GM21360 (cell line): ENCODE data around the gene GPC5.
A peak's percentile ranks its signal among the peaks of the same experiment; 100 is the strongest.
"Not testable (repeated sequence)": the region's sequence is repeated elsewhere in the genome, so short reads cannot be mapped to it uniquely, and the experiment has no call there.

ENCODE experiments used
- ATAC-seq: cut with Tn5 transposase; IDR thresholded peaks from one replicate; pipeline ENCODE4 v1.9.1; 2021; ENCODE audit warnings: mild to moderate bottlenecking, moderate library complexity; ENCODE audit not compliant: unreplicated experiment

GPC5 gene

DNA sequence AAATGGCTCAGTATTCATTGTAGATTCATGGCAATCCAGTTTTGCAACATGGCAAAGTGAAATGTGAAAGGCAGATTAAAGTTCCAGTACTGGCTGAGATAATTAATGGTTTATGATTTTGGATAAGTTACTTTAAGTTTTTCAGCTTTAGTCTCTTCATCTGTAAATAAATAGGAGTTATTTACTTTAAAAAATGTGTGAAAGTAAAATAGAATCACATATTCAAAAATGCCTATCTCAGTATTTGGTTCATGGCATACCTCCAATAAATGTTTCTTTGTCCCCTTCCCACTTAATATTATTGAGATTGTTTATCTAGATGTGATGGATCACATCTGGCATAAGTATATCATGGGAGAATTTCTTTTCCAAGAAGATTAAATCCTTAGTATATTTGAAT is 426.0 kb downstream of the GPC5 start:
- no peak for ATAC-seq

DNA sequence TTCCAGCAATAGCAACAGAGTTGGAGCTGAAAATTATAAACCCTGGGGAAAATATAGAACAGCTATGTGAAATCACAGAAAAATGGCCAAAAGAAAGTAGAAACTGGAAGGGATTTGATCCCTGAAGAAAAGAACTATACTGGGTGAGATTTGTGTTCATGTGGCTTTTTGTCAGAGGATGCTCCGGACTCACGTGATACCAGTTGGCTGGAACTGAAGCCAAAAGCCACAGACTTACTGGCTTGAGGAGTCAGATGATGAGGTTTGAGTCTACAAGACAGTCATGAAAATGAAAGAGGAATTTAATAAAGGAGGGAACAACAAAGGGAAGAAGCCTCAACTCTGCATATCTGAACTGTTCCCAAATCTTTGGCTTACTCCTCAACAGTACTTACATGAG is 427.1 kb downstream of the GPC5 start:
- no peak for ATAC-seq

DNA sequence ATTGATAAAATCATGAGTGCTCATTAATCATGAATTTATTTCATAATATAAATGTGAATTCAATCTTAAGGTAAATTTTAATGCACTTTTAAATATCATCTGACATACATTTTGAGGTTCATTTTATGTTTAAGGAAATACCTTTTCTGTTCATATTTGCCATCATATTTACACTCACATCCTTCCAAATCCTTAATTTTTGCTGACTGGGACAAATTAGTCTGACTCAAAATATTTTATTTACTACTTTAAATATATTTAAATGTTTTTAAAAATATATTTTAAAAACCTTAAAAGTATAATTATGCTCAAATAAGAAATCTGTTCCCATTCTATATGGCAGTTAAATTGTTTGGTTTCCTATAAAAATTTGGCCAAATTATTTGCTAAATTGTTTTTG is 438.1 kb downstream of the GPC5 start:
- ATAC-seq, result no peak

DNA sequence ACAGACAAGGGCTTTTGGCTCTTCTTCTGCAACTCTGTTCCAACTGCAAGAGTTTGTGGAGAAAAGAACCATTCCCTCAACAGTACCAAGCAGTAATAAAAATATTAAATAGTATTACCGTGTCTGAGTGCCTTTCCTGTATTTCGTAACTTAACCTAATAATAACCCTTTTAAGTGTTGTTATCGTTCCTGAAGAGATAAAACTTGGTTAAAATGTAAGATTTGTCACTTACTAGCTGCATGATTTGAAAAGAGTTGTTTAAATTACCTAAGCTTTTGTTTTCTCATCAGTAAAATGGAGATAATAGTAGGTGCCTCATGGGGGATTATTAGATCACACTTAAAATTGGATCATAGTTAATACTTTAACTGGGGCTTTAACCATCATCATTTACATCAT is 447.2 kb downstream of the GPC5 start:
- no peak for ATAC-seq

DNA sequence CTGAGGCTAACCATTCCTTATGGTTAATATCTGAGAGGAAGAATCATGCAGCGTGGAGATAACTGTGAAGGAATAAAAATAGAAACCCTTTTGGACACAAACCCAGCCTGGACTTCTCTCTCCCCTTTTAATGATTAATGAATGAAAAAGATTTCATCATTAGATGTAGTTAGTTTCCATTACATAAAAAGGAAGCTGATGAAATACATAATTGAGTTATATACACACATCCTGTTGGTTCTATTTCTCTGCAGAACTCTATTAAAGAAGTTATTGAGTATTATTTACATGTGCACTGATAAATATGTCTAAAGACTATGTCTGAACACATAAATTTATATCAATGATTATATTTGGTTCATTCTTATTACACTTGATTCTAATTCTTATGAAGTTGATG is 465.3 kb downstream of the GPC5 start:
- no peak for ATAC-seq

DNA sequence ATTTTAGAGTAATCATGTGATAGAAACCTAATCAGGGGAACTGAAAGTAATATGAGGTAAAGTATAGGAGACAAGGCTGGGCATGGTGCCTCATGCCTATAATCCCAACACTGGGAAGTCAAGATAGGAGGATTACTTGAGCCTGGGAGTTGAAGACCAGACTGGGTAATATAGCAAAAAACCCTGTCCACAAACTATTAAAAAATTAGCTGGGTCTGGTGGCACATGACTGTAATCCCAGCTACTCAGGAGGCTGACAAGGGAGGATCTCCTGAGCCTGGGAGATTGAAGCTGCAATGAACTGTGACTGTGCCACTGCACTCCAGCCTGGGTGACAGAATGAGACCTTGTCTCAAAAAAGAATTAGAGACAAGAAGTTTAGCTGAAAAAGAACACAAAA is 469.9 kb downstream of the GPC5 start:
- ATAC-seq, result no peak

DNA sequence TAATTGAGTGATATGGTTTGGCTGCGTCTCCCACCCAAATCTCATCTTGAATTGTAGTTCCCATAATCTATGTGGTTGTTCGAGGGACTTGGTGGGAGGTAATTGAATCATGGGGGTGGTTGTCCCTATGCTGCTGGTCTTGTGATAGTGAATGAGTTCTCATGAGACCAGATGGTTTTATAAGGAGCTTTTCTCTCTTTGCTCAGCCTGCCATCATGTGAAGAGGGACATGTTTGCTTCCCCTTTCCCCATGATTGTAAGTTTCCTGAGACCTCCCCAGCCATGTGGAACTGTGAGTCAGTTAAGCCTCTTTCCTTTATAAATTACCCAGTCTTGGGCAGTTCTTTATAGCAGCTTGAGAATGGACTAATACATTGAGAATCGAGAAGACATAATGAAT is 480.1 kb downstream of the GPC5 start:
- ATAC-seq, result no peak

DNA sequence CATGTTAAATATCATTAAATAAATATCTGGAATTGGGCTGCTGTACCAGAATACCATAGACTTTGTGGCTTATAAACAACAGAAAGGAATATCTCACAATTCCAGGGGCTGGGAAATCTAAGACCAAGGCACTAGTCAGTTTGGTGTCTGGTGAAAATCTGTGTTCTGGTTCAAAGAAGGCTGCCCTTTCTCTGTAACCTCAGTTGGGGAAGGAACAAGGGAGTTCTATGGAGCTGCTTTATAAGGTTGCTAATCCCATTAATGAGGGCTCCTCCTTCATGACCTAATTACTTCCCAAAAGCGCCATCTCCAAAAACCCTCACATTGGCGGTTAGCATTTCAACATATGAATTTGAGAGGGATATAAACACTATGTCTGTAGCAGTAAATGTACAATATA is 480.9 kb downstream of the GPC5 start:
- no peak for ATAC-seq

DNA sequence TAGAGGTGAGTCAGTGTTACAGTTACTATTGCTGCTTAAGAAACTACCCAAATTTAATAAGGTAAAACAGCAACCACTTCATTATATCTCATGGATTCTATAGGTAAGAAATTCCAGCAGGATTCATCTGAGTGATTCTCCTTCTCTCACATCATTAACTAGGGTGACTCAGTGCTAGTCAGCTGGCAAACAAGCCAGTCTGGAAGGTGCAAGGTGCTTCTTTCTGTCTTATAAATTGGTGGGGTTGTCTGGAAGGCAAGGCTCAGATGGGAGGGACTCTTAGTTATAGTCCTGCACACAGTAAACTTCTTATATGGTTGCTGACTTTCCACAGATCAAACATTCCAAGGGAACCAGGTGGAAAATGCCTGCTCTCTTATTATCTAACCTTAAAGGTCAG is 484.5 kb downstream of the GPC5 start:
- ATAC-seq, result no peak

DNA sequence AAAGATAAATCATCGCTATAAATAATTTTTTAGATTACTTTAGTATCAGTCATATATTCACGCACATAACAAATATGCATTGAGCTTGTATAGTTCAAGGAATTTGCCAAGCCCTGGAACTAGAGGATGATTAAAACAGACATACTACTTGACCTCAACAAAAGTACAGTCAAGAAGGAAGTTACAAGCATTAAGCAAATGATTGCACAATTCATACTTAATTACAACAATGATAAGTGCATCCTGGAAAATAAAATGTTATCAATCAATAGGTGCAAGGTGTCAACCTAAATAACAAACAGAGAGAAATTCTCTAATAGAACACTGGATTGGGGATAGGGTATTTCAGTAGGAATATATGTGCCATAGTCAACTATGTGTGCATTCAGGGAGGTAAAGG is 491.2 kb downstream of the GPC5 start:
- no peak for ATAC-seq

DNA sequence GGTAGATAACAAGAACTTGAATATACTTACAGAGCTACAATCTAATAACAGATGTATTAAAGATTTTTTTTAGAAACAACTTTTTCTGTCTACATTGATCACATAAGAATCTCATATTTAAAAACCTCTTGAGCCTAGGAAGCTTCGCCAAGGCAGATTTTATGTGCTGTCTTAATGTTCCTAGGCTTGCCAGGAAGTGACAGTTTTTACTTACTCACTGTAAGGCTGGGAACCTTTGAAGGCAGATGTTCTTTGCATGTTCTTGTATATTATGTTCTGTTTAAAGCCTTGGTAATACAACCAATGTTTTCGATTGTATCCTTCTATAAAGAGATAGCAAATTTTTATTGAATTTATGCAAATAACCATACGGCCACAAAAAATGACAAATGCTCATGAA is 492.7 kb downstream of the GPC5 start:
- ATAC-seq, result no peak

DNA sequence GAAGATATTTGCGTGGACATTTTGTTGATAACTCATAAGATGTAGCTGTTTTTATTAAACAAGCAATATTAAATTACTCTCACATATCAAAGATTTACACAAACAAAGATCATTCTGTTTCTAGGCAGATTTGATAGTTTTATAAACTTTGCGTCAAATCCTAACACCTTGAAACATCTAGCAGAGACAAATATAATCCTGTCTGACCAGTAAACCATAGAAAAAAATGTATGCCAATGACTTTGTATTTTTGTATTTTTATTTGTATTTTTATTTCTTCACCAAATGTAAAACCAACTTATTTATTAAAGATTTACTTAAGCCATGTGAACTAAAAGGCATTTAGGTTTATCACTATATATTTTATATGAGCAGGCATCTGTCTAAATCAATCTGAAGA is 494.6 kb downstream of the GPC5 start:
- no peak for ATAC-seq

DNA sequence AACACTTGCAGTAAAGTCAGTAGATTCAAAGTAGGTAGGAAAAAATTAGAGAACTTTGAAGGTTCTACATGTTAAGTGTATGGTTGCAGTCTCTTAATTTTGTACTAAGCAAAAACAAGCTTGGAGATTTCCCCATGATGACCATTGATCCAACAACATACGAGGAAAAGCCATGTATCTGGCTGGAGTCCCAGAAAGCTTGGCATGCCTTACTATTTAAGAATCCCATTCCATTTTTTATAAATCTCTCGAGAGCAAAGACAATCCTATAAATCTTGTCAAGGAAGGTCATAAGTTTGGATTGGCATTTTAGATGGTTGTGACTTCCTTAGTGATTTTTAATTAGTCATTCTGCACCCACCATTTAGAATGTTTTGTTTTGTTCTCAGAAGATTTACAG is 495.9 kb downstream of the GPC5 start:
- no peak for ATAC-seq

DNA sequence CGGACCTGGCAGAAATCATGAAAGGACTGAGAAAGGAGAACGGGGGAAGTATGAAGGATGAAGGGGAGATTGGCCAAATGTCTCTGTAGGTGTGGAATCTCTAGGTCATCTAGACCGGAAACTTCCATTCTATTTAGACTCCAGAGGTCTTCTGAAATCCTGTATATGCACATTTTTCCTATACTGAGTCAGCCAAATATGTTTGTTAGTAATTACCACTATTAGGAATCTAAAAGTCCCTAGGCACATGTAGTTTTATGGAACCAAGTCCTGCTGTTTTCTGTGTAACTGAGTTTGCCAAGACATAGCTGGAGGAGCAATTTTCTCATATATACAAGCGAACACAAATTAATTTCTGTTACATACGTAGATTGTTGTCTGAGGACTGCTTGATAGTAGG is 498.1 kb downstream of the GPC5 start:
- no peak for ATAC-seq

DNA sequence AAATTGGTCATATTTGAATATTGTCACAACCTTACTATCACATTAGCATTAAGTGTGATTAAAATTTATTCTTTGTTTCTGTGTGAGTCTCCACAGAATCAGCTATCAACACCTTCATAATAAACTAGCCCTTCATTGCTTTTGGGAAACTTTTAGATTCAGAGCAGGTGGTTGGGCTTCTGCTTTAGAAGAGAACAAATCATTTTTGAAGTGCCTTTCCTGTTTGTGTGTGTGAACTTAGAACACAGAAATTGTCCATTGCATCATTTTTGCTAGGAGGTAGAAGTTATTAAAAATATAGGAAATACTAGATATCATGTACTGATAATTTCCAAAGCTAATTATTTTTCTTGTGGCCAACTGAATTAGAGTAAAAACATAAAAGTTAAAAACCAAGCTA is 500.6 kb downstream of the GPC5 start:
- ATAC-seq, result not testable (repeated sequence)

DNA sequence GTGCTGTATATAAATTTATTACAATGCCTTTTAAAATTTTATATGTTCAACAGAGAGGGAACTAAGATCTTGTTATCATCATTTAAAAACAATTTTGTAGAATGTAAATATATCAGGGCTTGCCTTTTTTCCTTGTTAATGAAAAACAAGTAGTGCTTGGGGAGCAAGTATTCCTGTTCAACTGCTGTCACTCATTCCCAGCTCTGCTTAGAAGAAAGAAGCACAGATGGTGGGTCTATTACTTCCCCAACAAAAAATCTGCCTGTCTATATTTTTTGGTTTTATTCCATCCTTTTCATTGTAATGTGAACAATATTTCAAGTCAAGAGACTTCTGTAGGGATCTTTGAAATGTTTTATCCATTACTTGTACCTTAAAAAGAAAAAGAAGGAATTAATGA is 503.9 kb downstream of the GPC5 start:
- ATAC-seq, result no peak

DNA sequence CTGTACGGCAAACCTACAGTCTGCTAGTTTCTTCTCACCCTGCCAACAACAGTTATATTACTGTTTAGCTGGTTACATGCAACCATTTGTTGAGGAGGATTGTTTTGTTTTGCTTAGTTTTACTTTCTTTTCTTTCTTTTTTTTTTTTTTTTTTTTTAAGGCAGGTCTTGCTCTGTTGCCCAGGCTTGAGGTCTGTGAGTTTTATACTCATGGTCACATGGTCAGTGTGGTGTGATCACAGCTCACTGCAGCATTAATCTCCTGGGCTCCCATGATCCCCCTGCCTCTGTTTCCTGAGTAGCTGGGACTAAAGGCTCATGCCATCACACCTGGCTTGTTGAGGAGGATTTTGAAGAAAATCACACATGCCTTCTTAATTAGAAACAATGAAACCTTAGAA is 505.6 kb downstream of the GPC5 start:
- ATAC-seq, result peak; percentile 90

DNA sequence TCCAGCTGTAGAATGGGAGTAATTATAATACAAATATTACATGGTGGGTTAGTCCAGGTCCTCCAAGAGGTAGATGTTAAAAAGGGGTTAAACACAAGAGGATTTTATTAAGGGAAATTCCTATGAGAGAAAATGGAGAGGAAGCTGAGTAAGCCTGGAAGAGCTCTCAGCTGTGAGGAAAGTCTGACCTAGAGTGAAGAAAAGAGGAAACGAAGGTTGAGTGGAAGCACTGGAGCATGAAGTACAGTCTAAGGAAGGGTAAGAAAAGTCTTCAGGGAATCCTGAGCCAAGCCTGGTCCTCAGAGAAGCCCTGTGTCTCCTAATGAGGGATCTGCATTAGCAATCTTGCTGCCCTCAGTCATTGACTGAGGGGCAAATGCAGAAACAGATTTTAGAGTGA is 506.2 kb downstream of the GPC5 start:
- ATAC-seq, result peak; percentile 75

DNA sequence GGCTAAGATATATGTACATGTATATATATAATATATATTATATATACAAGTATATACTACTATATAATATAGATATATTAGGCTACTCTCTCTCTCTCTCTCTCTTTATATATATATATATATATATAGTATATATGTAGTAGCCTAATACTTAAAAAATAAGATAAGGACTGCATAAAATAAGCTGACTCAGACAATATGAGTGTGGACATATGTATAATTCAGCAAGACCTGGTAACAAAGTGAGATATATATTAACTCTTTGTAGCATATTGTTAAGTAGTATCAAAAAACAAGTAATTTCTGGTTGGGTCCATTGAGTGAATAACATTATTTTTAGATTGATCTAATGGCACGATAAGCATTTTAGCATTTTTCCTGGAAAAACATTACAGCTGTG is 509.0 kb downstream of the GPC5 start:
- no peak for ATAC-seq

DNA sequence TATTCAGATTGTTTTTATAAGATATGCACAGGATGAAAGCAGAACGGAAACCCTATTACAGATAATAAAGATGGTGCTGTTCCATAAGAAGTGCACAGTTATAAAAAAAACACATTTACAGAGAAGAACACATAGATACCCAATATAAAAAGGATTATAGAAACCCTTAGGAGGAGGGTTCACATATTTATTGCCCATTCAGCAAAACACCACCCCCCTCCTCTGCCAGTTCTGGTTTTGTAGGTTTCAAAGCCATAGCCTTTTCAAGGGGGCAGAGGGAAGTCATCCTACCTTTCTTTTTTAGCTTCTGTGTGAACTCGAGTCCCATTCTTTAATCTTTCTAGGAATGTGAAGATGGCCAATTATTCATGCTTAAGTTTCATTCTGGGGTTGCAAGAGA is 511.2 kb downstream of the GPC5 start:
- no peak for ATAC-seq

DNA sequence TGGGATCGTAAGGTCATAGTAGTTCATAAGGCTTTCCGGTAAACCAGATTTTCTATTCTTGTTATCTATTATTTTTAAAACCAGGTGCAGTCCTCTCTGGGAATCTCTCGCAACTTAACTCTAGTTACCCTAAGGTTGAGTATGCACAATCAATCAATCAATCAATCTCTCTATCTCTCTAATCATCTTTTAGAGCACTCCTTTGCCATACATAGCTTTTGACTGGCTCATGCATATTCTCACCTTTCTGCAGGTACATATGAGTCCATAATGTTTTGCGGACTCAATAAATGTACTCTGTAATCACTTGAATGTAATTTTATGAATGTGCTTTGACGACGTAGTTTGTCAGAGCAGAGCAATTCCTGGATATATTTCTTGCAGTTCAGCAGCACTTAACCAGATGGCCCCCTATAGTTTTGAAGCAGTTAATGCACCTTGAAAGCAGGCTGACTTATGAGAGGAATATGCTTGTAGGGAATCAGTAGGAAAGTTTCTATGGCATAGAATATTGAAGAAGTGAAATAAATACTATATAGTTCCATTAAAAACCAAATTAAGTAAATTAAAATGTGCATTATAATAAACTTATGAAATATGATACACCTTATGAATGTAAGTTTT is 524.7 kb downstream of the GPC5 start:
- ATAC-seq, result no peak

DNA sequence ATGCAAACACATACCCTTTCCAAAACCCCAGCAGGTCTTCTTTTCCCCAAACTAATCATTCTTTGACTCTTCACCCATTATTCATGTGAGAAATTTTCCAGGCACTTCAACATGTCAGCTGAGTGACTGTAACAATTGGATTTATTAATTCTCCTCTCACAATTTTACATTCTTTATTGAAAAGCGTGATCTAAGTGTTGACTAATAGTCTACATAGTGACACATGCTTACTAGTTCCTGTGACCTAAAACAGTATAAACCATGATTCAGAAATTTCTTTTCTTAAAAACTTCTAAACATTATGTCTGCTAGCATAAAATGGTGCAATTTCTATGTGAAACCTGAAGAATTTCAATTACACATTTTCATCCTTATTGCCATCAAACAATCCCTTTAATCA is 532.3 kb downstream of the GPC5 start:
- no peak for ATAC-seq

DNA sequence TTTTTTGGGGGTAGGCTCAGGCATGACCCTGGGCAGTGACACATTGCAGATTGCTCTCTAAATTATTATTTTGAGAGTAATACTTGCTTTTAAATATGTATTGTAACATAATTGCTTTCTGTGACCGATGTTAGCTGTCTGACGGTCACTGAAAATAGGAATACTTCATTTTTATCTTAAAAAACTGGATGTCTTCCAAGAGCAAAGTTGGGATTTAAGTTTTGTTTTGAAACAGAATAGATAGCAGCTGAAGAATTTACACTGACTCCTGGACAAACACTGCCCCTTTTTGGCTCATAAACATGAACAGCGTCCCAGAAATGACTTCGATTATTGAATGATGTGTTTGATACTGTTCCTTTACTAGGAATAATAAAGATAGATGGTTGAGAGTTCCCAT is 535.9 kb downstream of the GPC5 start:
- ATAC-seq, result no peak
